ENCODE measurements around the gene DSCAML1. TPM values are rescaled to one million over a fixed set of nuclear protein-coding genes. Genes with fewer than 3 reads are reported as not detected.

DSCAML1 gene
- total RNA-seq, 2 experiments from 2014 or later, result not detected

- no peak overlapping the region for H3K4me2 ChIP-seq (ENCODE audit: low read length)
These were observed 400.0 kb downstream of the DSCAML1 start for GRCh38 chr11:117396970-117397369.

GRCh38 chr11:117395476-117395875, 401.5 kb downstream of the DSCAML1 start:
- H3K79me2 ChIP-seq (ENCODE audit: insufficient read depth, low read depth, low read length), result no peaks in the 10 kb centered on the region
- no peak overlapping the region for H3K4me2 ChIP-seq (ENCODE audit: low read length)
- 0 out of 2 replicates have a peak, but pooled peaks cover 5% of the 10 kb centered on the region for H3K9me3 ChIP-seq (ENCODE audit: low read length)
- no peak overlapping the region for H3K27ac ChIP-seq (ENCODE audit: low read depth, low read length, poor library complexity, severe bottlenecking)
- no peaks in the 10 kb centered on the region for H3K9me2 ChIP-seq (ENCODE audit: insufficient read depth, low read length)
- BruUV-seq (replicated peaks), result no TSS peak
- H3K4me3 ChIP-seq (ENCODE audit: low read depth, low read length, poor library complexity, severe bottlenecking), result no peak overlapping the region
- no peaks in the 10 kb centered on the region for H3K4me1 ChIP-seq (ENCODE audit: insufficient read depth, low read length, poor library complexity, severe bottlenecking)
- ChIA-PET POLR2A (interaction anchor here (0.6 kb wide), 1 partner anchor 9 kb away, joined by 6 read pairs; no protein-coding TSS in a partner anchor), CTCF (ENCODE audit: unreplicated experiment) (no interaction called here)
- no peak for DNase-seq (ENCODE audit: low spot score)
- no peak overlapping the region for H2AFZ ChIP-seq (ENCODE audit: low read length)
- peaks cover 84% of the 10 kb centered on the region for H3K36me3 ChIP-seq (ENCODE audit: insufficient read depth, low read length)
- TF ChIP-seq EZH2phosphoT487 (IDR thresholded peaks at IDR 0.05; ENCODE audit: borderline replicate concordance, low read depth, low read length) (no peak), CTCF (conservative IDR thresholded peaks at IDR 0.05; ENCODE audit: low read length) (no peak)
- intact Hi-C loops (cut with micrococcal nuclease; ENCODE audit: unreplicated experiment), result no loop called here
- H4K20me1 ChIP-seq (ENCODE audit: insufficient read depth, low read length), result no peaks in the 10 kb centered on the region

More at GRCh38 chr11:117396970-117397369, 400.0 kb downstream of the DSCAML1 start:
- Histone ChIP-seq H3K9me3 (ENCODE audit: low read length) (0 out of 2 replicates have a peak, but pooled peaks cover 5% of the 10 kb centered on the region), H3K9me2 (ENCODE audit: insufficient read depth, low read length) (no peaks in the 10 kb centered on the region), H3K4me1 (ENCODE audit: insufficient read depth, low read length, poor library complexity, severe bottlenecking) (no peaks in the 10 kb centered on the region), H3K79me2 (ENCODE audit: insufficient read depth, low read depth, low read length) (no peaks in the 10 kb centered on the region), H2AFZ (ENCODE audit: low read length) (no peak overlapping the region), H3K4me3 (ENCODE audit: low read depth, low read length, poor library complexity, severe bottlenecking) (no peak overlapping the region), H3K36me3 (ENCODE audit: insufficient read depth, low read length) (peaks cover 70% of the 10 kb centered on the region), H3K27ac (ENCODE audit: low read depth, low read length, poor library complexity, severe bottlenecking) (no peak overlapping the region), H4K20me1 (ENCODE audit: insufficient read depth, low read length) (no peaks in the 10 kb centered on the region)
- TF ChIP-seq CTCF (conservative IDR thresholded peaks at IDR 0.05; ENCODE audit: low read length) (no peak), EZH2phosphoT487 (IDR thresholded peaks at IDR 0.05; ENCODE audit: borderline replicate concordance, low read depth, low read length) (no peak)
- POLR2A ChIA-PET, result no interaction called here
- BruUV-seq (replicated peaks), result no TSS peak
- DNase-seq (ENCODE audit: low spot score), result no peak
- intact Hi-C loops (cut with micrococcal nuclease; ENCODE audit: unreplicated experiment), result no loop called here
- CTCF ChIA-PET (ENCODE audit: unreplicated experiment), result no interaction called here

GRCh38 chr11:117394221-117394925, 402.6 kb downstream of the DSCAML1 start:
- ChIA-PET POLR2A (no interaction called here), CTCF (ENCODE audit: unreplicated experiment) (interaction anchor here (0.5 kb wide), 1 partner anchor 284 kb away, joined by 3 read pairs; no protein-coding TSS in a partner anchor)
- Histone ChIP-seq H3K27ac (ENCODE audit: low read depth, low read length, poor library complexity, severe bottlenecking) (no peak overlapping the region), H3K9me2 (ENCODE audit: insufficient read depth, low read length) (no peaks in the 10 kb centered on the region), H3K9me3 (ENCODE audit: low read length) (0 out of 2 replicates have a peak, but pooled peaks cover 5% of the 10 kb centered on the region), H3K4me1 (ENCODE audit: insufficient read depth, low read length, poor library complexity, severe bottlenecking) (no peaks in the 10 kb centered on the region), H3K79me2 (ENCODE audit: insufficient read depth, low read depth, low read length) (no peaks in the 10 kb centered on the region), H3K4me2 (ENCODE audit: low read length) (no peak overlapping the region), H3K36me3 (ENCODE audit: insufficient read depth, low read length) (peaks cover 87% of the 10 kb centered on the region), H4K20me1 (ENCODE audit: insufficient read depth, low read length) (no peaks in the 10 kb centered on the region), H2AFZ (ENCODE audit: low read length) (no peak overlapping the region), H3K4me3 (ENCODE audit: low read depth, low read length, poor library complexity, severe bottlenecking) (no peak overlapping the region)
- BruUV-seq (replicated peaks), result no TSS peak
- TF ChIP-seq EZH2phosphoT487 (IDR thresholded peaks at IDR 0.05; ENCODE audit: borderline replicate concordance, low read depth, low read length), result no peak
- TF ChIP-seq CTCF (conservative IDR thresholded peaks at IDR 0.05; ENCODE audit: low read length), result no peak
- no peak for DNase-seq (ENCODE audit: low spot score)
- intact Hi-C loops (cut with micrococcal nuclease; ENCODE audit: unreplicated experiment), result no loop called here

Measured in OCI-LY7 (cell line).